ENCODE data around the gene GCA.

Gene GCA

DNA sequence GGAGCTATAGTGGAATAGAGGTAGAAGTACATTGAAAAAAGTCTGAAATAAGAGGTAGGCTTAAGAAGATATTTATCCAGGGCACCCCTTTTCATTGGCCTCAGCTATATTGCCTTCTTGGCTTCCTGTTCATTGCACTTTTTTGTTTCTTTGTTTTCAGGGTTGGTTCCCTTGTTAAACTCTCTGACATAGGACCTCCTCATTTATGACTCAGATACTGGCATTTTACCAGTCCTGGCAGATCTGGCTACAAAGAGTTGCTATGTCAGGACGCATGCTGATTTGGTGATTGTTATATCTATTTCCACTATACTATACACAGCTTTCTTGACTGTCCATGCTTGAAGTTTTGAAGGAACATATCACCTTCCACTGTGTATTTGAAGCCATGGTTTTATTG lies 60.0 kb downstream of the GCA start:
- Histone ChIP-seq H3K4me2 (ENCODE audit: low read depth, low read length, poor library complexity, severe bottlenecking) (no peak overlapping the region), H3K9ac (ENCODE audit: low read length) (no peak overlapping the region), H2AFZ (ENCODE audit: low read depth, low read length, severe bottlenecking) (no peak overlapping the region), H3F3A (ENCODE audit: insufficient read depth) (no peaks in the 10 kb centered on the region), H4K20me1 (ENCODE audit: low read depth, low read length) (no peaks in the 10 kb centered on the region), H3K36me3 (ENCODE audit: low read length) (no peaks in the 10 kb centered on the region), H3K27ac (ENCODE audit: low read depth, low read length) (no peak overlapping the region), H3K27me3 (ENCODE audit: low read length) (no peaks in the 10 kb centered on the region), H3K9me2 (replicated peaks; ENCODE audit: insufficient read depth, low read length) (no peaks in the 10 kb centered on the region), H3K4me3 (ENCODE audit: insufficient read depth, low read length, poor library complexity, severe bottlenecking) (no peak overlapping the region), H3K9me3 (ENCODE audit: insufficient read depth, low read length) (no peaks in the 10 kb centered on the region), H3K79me2 (ENCODE audit: insufficient read depth, low read length) (no peaks in the 10 kb centered on the region)
- no peak for TF ChIP-seq EZH2phosphoT487 (conservative IDR thresholded peaks at IDR 0.05; ENCODE audit: low read length)
- TF ChIP-seq, protein P1, sequence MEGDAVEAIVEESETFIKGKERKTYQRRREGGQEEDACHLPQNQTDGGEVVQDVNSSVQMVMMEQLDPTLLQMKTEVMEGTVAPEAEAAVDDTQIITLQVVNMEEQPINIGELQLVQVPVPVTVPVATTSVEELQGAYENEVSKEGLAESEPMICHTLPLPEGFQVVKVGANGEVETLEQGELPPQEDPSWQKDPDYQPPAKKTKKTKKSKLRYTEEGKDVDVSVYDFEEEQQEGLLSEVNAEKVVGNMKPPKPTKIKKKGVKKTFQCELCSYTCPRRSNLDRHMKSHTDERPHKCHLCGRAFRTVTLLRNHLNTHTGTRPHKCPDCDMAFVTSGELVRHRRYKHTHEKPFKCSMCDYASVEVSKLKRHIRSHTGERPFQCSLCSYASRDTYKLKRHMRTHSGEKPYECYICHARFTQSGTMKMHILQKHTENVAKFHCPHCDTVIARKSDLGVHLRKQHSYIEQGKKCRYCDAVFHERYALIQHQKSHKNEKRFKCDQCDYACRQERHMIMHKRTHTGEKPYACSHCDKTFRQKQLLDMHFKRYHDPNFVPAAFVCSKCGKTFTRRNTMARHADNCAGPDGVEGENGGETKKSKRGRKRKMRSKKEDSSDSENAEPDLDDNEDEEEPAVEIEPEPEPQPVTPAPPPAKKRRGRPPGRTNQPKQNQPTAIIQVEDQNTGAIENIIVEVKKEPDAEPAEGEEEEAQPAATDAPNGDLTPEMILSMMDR (IDR thresholded peaks at IDR 0.05; ENCODE audit: insufficient read depth, low read length, poor library complexity, severe bottlenecking), result no peak

Data from SU-DHL-6 (cell line).